Ishikawa (cell line): ENCODE measurements around the gene CCDC187.

Experiments
- NFIC ChIP-seq: IDR thresholded peaks from 2 replicates; pipeline ENCODE4 v1.6.1; 2012
- TCF12 ChIP-seq: IDR thresholded peaks from 2 replicates; pipeline ENCODE4 v1.6.1; 2012; ENCODE audit warnings: low read depth

GRCh38 chr9:136324501-136325300 lies 20.8 kb upstream of the CCDC187 start:
- TF ChIP-seq NFIC: no peak
- TF ChIP-seq TCF12: no peak
